GM12872 (cell line): ENCODE results near the gene LYAR.

ENCODE experiments used
- TF ChIP-seq, protein P1 (sequence below): IDR thresholded peaks from 3 replicates; pipeline ENCODE4 v1.5.1; 2011; ENCODE audit warnings: low read depth, mild to moderate bottlenecking, low read length, moderate library complexity; ENCODE audit not compliant: insufficient read depth

LYAR gene

GRCh38 chr4:4330794-4331193, 40.8 kb upstream of the LYAR start:
- TF ChIP-seq, protein P1, sequence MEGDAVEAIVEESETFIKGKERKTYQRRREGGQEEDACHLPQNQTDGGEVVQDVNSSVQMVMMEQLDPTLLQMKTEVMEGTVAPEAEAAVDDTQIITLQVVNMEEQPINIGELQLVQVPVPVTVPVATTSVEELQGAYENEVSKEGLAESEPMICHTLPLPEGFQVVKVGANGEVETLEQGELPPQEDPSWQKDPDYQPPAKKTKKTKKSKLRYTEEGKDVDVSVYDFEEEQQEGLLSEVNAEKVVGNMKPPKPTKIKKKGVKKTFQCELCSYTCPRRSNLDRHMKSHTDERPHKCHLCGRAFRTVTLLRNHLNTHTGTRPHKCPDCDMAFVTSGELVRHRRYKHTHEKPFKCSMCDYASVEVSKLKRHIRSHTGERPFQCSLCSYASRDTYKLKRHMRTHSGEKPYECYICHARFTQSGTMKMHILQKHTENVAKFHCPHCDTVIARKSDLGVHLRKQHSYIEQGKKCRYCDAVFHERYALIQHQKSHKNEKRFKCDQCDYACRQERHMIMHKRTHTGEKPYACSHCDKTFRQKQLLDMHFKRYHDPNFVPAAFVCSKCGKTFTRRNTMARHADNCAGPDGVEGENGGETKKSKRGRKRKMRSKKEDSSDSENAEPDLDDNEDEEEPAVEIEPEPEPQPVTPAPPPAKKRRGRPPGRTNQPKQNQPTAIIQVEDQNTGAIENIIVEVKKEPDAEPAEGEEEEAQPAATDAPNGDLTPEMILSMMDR, result no peak

GRCh38 chr4:4329496-4329895, 39.5 kb upstream of the LYAR start:
- TF ChIP-seq, protein P1, result no peak

GRCh38 chr4:4328840-4329239, 38.9 kb upstream of the LYAR start:
- TF ChIP-seq, protein P1, result no peak

DNA sequence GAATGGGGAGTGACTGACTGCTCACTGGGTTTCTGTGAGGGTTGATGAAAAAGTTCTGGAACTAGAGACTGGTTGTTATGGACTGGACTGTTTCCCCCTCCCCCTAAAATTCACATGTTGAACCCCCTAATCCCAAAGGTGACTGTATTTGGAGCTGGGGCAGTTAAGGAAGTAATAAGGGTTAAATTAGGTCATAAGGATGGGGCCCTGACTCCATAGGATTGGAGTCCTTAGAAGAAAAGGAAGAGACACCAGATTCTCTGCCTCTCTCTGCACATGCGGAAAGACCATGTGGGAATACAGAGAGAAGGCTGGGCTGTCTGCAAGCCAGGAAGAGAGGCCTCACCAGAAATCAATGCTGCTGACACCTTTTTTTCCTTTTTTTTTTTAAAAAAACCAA, 38.3 kb upstream of the LYAR start:
- TF ChIP-seq, protein P1, result no peak

- TF ChIP-seq, protein P1, result peak; percentile 51
These were observed 37.7 kb upstream of the LYAR start for GRCh38 chr4:4327652-4328121.

- TF ChIP-seq, protein P1, result no peak
These were observed 36.2 kb upstream of the LYAR start for GRCh38 chr4:4326166-4326565.

- TF ChIP-seq, protein P1, result no peak
These were observed 35.4 kb upstream of the LYAR start for GRCh38 chr4:4325321-4325720.
